ENCODE measurements around the gene RAB1A. TPM values are rescaled to one million over a fixed set of nuclear protein-coding genes. Genes with fewer than 3 reads are reported as not detected.
A peak's percentile ranks its signal among the peaks of the same experiment; 100 is the strongest.

RAB1A gene
- total and polyA plus RNA-seq, 2 donors: 130 to 140 TPM

DNA sequence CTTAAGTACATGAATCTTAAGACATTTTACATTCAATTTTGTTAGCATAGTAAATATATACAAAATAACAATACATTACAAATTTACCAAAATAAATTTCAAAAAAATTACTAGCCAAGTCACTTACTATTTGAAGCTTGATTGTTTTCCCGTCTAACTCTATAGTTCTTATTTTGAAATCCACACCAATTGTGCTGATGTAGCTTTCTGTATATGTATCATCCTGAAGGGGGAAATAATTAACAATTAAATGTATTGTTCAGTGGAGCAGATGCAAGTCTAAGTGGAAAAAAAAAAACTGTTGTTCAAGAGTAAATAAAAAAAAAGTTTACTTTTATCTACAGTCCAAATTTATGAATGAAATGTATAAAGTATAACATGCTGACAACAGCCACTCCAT is 32.1 kb downstream of the RAB1A start:
- DNase-seq (ENCODE audit: extremely low spot score): no peak
- 64% methylated on average over 1 of the region's 1 CpG for WGBS
- Histone ChIP-seq H3K36me3 (ENCODE audit: insufficient read depth) (peaks cover 2% of the 10 kb centered on the region), H3K4me1 (ENCODE audit: insufficient read depth) (no peaks in the 10 kb centered on the region), H3K4me3 (ENCODE audit: low read depth, low read length) (no peak overlapping the region), H3K27ac (ENCODE audit: low read depth) (no peak overlapping the region)

DNA sequence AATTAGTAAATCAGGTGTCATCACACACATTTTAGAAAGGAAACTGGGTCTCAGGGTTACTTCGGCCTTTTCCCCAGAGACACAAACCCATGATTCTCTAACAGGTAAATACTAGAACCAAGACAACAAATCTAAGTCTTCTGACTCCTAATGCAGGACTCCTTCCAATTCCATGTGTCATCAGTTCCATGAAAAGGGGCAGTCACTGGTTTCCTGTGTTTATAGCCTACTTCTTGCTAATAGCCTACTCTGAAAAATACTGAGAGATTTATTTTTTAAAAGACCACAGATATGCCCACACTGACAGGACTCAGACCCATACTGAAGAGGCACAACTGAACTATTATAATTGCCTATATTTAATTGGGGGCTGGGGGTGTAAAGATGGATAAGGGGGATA is 33.0 kb downstream of the RAB1A start:
- WGBS: 88% methylated on average over 1 of the region's 1 CpG
- Histone ChIP-seq H3K36me3 (ENCODE audit: insufficient read depth) (peaks cover 2% of the 10 kb centered on the region), H3K4me1 (ENCODE audit: insufficient read depth) (no peaks in the 10 kb centered on the region)

GRCh38 chr2:65093211-65093610 is 36.7 kb downstream of the RAB1A start:
- Histone ChIP-seq H3K4me1 (ENCODE audit: insufficient read depth) (no peaks in the 10 kb centered on the region), H3K4me3 (ENCODE audit: low read depth, low read length) (no peak overlapping the region), H3K27ac (ENCODE audit: low read depth) (no peak overlapping the region), H3K36me3 (ENCODE audit: insufficient read depth) (peaks cover 5% of the 10 kb centered on the region)
- DNase-seq (ENCODE audit: extremely low spot score): no peak

More for the DNA sequence above, 33.0 kb downstream of the RAB1A start:
- Histone ChIP-seq H3K4me3 (ENCODE audit: low read depth, low read length) (no peak overlapping the region), H3K27ac (ENCODE audit: low read depth) (no peak overlapping the region)
- DNase-seq (ENCODE audit: extremely low spot score): no peak

GRCh38 chr2:65092791-65093190 is 37.1 kb downstream of the RAB1A start:
- no peaks in the 10 kb centered on the region for H3K4me1 ChIP-seq (ENCODE audit: insufficient read depth)
- H3K27ac ChIP-seq (ENCODE audit: low read depth): no peak overlapping the region
- peaks cover 5% of the 10 kb centered on the region for H3K36me3 ChIP-seq (ENCODE audit: insufficient read depth)
- DNase-seq (ENCODE audit: extremely low spot score): no peak
- no peak overlapping the region for H3K4me3 ChIP-seq (ENCODE audit: low read depth, low read length)
- 91% methylated on average over 4 of the region's 4 CpGs for WGBS

DNA sequence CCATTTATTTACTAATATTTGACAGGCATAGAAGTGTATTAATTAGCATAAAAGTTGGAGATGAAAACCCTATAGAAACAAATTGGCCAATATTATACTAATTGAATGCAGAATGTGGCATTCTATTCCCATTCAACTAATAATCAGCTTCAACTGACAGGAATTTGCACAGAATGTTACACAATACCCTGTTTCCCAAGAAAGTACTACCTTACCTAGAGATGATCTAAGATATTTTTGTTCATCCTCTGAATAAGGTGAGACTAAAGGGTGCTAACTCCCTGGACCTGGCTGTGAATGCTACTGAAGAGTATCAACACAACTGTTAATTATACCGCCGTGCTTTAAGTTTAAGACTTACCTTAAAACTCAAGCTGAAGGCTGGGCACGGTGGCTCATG is 44.8 kb downstream of the RAB1A start:
- H3K27ac ChIP-seq (ENCODE audit: low read depth): no peak overlapping the region
- H3K36me3 ChIP-seq (ENCODE audit: insufficient read depth): peaks cover 1% of the 10 kb centered on the region
- H3K4me3 ChIP-seq (ENCODE audit: low read depth, low read length): no peak overlapping the region
- no peaks in the 10 kb centered on the region for H3K4me1 ChIP-seq (ENCODE audit: insufficient read depth)
- 95% methylated on average over 3 of the region's 3 CpGs for WGBS
- DNase-seq (ENCODE audit: extremely low spot score): no peak

DNA sequence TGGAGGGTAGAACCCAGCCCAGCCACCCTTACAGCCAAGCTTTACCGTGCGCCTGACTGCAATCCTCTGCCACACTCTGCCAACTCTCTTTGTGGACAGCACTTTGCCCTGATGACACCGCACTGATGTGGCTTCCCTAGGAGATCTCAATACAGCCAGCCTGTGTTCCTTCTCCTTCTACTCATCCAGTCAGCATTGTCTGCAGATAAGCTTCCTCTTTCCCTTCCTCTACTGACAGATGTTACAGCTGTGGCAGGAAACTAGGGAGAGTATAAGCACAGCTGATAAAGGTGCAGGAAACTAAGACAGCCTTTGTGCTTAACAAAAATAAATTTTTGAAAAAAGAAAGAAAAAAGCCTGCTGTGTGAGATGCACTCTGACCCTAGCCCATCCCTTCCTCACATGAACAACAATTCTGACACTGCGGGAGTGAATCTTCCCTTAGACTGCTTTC is 48.6 kb downstream of the RAB1A start:
- WGBS: 81% methylated on average over 4 of the region's 4 CpGs
- no peak overlapping the region for H3K27ac ChIP-seq (ENCODE audit: low read depth)
- H3K36me3 ChIP-seq (ENCODE audit: insufficient read depth): peaks cover 1% of the 10 kb centered on the region
- H3K4me3 ChIP-seq (ENCODE audit: low read depth, low read length): no peak overlapping the region
- DNase-seq (ENCODE audit: extremely low spot score): no peak
- no peaks in the 10 kb centered on the region for H3K4me1 ChIP-seq (ENCODE audit: insufficient read depth)

- Histone ChIP-seq H3K36me3 (ENCODE audit: insufficient read depth) (peaks cover 1% of the 10 kb centered on the region), H3K4me3 (ENCODE audit: low read depth, low read length) (no peak overlapping the region), H3K27ac (ENCODE audit: low read depth) (no peak overlapping the region), H3K4me1 (ENCODE audit: insufficient read depth) (peaks cover 2% of the 10 kb centered on the region)
- 95% methylated on average over 6 of the region's 6 CpGs for WGBS
- no peak for DNase-seq (ENCODE audit: extremely low spot score)
These were observed 50.9 kb downstream of the RAB1A start for GRCh38 chr2:65079017-65079416.

DNA sequence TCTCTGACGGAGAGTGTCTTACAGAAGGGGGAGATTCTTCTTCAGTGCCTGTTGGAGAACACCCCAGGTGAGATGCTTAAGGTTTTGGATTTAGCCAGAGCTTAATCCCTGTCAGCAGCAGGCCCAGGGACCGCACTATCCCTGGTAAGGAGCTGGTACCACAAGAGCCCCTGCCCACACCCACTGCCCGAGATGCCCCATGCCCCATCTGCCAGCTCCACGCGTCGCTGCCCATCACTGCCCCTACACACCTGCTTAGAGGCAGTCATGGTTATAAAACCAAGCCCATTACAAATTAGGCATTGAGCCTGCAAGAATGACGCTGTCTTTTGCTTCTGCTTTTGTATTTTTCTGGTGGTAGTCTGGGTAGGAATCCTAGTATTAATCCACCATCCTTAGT is 52.0 kb downstream of the RAB1A start:
- Histone ChIP-seq H3K4me1 (ENCODE audit: insufficient read depth) (peaks cover 2% of the 10 kb centered on the region), H3K36me3 (ENCODE audit: insufficient read depth) (no peaks in the 10 kb centered on the region), H3K4me3 (ENCODE audit: low read depth, low read length) (no peak overlapping the region), H3K27ac (ENCODE audit: low read depth) (no peak overlapping the region)
- WGBS: 95% methylated on average over 7 of the region's 7 CpGs
- no peak for DNase-seq (ENCODE audit: extremely low spot score)

- H3K4me3 ChIP-seq (ENCODE audit: low read depth, low read length): no peak overlapping the region
- H3K36me3 ChIP-seq (ENCODE audit: insufficient read depth): peaks cover 4% of the 10 kb centered on the region
- 27% methylated on average over 7 of the region's 7 CpGs for WGBS
- DNase-seq (ENCODE audit: extremely low spot score): no peak
- H3K4me1 ChIP-seq (ENCODE audit: insufficient read depth): peaks cover 2% of the 10 kb centered on the region
- no peak overlapping the region for H3K27ac ChIP-seq (ENCODE audit: low read depth)
These were observed 53.6 kb downstream of the RAB1A start for GRCh38 chr2:65076345-65076710.

GRCh38 chr2:65075605-65076344 is 54.1 kb downstream of the RAB1A start:
- WGBS: 37% methylated on average over 5 of the region's 5 CpGs
- H3K4me1 ChIP-seq (ENCODE audit: insufficient read depth): peaks cover 2% of the 10 kb centered on the region

DNA sequence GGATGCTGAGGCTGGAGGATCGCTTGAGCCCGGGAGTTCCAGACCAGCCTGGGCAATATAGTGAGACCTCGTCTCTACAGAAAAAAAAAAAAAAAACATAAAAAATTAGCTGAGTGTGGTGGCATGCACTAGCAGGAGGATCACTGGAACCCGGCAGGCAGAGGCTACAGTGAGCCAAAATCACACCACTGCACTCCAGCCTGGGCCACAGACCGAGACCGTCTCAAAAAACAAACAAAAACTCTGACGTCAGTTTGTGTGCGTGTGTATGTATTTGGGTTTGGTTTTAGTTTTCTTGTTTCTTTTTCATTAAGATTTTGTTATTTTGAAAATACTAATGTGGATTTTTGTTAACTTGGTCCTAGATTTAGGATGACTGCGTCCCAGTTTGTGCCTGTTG is 54.7 kb downstream of the RAB1A start:
- Histone ChIP-seq H3K4me3 (ENCODE audit: low read depth, low read length) (no peak overlapping the region), H3K36me3 (ENCODE audit: insufficient read depth) (peaks cover 4% of the 10 kb centered on the region), H3K4me1 (ENCODE audit: insufficient read depth) (peaks cover 2% of the 10 kb centered on the region), H3K27ac (ENCODE audit: low read depth) (no peak overlapping the region)
- DNase-seq (ENCODE audit: extremely low spot score): no peak
- WGBS: 60% methylated on average over 9 of the region's 9 CpGs

More at GRCh38 chr2:65075605-65076344, 54.1 kb downstream of the RAB1A start:
- DNase-seq (ENCODE audit: extremely low spot score): no peak
- Histone ChIP-seq H3K4me3 (ENCODE audit: low read depth, low read length) (no peak overlapping the region), H3K27ac (ENCODE audit: low read depth) (peak overlapping the region; percentile 3), H3K36me3 (ENCODE audit: insufficient read depth) (peaks cover 4% of the 10 kb centered on the region)

DNA sequence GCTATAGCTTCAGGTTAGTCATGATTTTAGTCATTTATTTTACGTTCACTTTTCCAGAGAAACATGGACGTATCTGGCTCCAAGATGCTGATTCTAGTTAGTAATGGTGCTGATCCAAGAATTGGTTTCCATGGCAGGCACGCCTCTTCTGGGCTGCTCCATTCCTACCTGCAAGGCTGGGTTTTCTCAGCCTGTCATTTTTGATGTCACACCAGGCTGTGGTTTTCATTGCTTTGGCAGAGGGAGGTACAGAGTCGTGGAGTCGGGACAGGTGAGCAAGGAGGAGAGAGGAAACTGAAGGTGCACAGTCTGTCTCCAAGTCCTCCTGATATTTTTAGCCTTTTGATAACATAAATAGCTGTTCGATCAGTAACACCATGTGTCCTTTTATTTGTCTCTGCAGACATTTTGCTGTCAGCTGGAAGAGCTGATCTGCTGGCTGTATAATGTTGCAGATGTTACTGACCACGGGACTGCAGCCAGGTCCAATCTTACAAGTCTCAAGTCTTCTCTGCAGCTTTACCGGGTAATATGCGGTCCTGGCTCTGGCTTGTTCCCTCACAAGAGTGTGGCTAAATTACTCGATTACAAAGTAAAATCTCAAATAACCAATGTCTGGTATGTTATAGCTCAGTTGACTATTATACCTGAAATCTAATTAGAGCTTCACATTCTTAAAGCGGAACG is 55.9 kb downstream of the RAB1A start:
- DNase-seq (ENCODE audit: extremely low spot score): no peak
- Histone ChIP-seq H3K4me1 (ENCODE audit: insufficient read depth) (peaks cover 2% of the 10 kb centered on the region), H3K36me3 (ENCODE audit: insufficient read depth) (peaks cover 4% of the 10 kb centered on the region), H3K27ac (ENCODE audit: low read depth) (no peak overlapping the region), H3K4me3 (ENCODE audit: low read depth, low read length) (no peak overlapping the region)
- WGBS: 68% methylated on average over 12 of the region's 12 CpGs

DNA sequence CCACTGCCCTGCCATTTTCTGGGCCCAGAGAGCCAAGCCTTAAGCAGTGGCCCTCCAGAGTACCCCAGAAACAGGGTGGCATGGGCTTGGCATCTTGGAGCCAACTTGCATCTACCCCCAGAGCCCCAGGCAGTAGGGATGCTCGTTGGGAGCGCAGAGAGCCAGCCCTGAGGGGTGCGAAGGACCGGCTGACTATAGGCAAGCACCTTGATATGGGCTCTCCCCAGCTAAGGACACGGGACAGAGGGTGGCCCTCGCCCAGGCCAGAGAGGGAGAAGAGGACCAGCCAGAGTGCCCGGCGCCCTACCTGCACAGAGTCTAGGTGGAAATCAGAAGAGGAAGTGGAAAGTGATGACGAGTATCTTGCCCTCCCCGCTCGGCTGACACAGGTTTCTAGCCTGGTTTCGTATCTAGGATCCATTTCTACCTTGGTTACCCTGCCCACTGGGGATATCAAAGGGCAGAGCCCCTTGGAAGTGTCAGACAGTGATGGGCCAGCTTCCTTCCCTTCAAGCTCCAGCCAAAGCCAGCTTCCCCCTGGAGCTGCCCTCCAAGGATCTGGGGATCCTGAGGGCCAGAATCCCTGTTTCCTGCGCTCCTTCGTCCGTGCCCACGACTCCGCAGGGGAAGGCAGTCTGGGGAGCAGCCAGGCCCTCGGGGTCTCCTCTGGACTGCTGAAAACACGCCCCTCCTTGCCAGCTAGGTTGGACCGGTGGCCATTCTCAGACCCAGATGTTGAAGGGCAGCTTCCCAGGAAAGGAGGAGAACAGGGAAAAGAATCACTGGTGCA is 57.5 kb downstream of the RAB1A start:
- no peak for DNase-seq (ENCODE audit: extremely low spot score)
- Histone ChIP-seq H3K4me3 (ENCODE audit: low read depth, low read length) (no peak overlapping the region), H3K4me1 (ENCODE audit: insufficient read depth) (peaks cover 2% of the 10 kb centered on the region), H3K27ac (ENCODE audit: low read depth) (no peak overlapping the region), H3K36me3 (ENCODE audit: insufficient read depth) (peaks cover 4% of the 10 kb centered on the region)
- WGBS: 90% methylated on average over 20 of the region's 20 CpGs

All from urinary bladder (tissue), 4 donors.